IPS-15b (cell line): Measurements from ENCODE around the gene CACNA1C.
"Not testable (repeated sequence)": the region's sequence is repeated elsewhere in the genome, so short reads cannot be mapped to it uniquely, and the experiment has no call there.

Experiments used
- H3K27me3 ChIP-seq: one replicate; pipeline ENCODE4 v1.6.1; 2013; ENCODE audit warnings: low read length; ENCODE audit not compliant: control insufficient read depth, insufficient read depth
- H3K36me3 ChIP-seq: one replicate; pipeline ENCODE4 v1.6.1; 2013; ENCODE audit warnings: low read length; ENCODE audit not compliant: control insufficient read depth, insufficient read depth
- H3K4me1 ChIP-seq: one replicate; pipeline ENCODE4 v1.6.1; 2013; ENCODE audit warnings: mild to moderate bottlenecking, low read length; ENCODE audit not compliant: control insufficient read depth, insufficient read depth
- H3K4me3 ChIP-seq: one replicate; pipeline ENCODE4 v1.5.1; 2013; ENCODE audit warnings: low read depth, low read length
- H3K9ac ChIP-seq: one replicate; pipeline ENCODE4 v1.6.1; 2013; ENCODE audit warnings: low read depth, mild to moderate bottlenecking, low read length
- H3K9me3 ChIP-seq: one replicate; pipeline ENCODE4 v1.6.1; 2013; ENCODE audit warnings: mild to moderate bottlenecking, low read length; ENCODE audit not compliant: control insufficient read depth, insufficient read depth

CACNA1C gene

DNA sequence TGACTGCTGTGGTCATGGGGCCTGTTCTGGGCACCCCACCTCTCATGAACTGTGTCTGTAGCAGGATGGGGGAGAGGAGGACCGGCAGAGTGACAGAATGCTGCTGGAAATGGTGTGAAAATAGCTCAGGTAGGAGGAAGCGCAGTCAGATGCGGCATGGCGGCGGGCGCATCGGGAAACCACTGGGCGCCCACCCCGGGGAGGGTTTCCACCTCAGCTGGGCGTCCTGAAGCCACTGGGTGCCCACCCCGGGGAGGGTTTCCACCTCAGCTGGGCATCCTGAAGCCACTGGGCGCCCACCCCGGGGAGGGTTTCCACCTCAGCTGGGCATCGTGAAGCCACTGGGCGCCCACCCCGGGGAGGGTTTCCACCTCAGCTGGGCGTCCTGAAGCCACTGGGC lies 52.6 kb downstream of the CACNA1C start:
- H3K9me3 ChIP-seq: not testable (repeated sequence)

DNA sequence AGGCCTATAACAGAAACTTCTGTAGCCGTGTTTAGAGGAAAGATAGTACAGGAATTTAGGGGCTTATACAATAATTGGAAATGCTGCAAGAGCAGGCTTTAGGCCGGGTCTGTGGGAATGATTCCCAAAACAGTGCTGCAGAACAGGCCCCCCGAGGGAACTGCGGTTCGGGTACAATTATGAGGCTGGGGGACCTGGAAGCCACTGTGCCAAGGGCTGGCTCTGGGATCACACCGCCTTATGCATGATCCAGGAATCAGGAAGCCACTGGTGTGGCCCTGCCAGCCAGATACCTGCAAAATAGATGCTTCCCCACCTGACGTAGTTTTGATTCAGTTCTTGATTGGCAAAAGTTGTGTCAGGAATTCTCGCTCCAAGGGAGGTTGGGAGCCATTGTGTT lies 55.4 kb downstream of the CACNA1C start:
- no peaks in the 10 kb centered on the region for H3K9me3 ChIP-seq

More for the DNA sequence above, 52.6 kb downstream of the CACNA1C start:
- not testable (repeated sequence) for H3K9ac ChIP-seq, H3K4me1 ChIP-seq, H3K27me3 ChIP-seq, H3K4me3 ChIP-seq, H3K36me3 ChIP-seq

DNA sequence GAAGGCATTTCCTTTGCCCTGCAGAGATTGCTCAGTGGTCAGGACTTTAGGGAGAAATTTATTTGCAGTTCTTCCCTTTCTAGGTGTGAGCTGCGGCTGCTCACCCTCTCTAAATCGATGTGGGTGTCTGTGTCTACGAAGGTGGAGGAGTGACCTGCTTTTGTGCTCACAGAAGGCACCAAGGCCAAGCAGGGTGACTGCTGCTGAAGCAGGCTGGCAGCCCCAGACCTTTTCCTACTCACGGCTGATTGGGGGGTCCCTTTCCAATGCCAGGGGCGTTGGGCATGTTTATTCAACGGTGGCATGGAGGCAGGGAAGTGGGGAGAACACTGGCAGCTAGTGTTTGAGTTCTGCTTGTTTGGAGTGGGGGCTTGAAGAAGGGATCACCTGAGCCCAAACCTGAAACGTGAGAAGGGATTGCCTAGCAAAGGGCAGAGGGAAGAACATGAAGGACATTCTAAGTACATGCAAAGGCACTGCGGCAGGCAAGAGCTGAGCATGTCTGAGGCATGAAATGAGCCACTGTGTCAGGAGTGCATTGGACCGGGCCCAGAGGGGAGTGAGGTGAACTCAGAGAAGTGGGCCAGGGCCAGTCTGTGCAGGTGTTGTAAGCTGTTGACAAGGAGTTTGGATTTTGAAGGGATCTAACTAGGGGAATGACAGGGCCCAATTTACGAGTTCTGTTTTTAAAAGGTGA lies 56.3 kb downstream of the CACNA1C start:
- no peaks in the 10 kb centered on the region for H3K9me3 ChIP-seq
- H3K9ac ChIP-seq: no peak overlapping the region
- no peak overlapping the region for H3K4me3 ChIP-seq
- H3K36me3 ChIP-seq: no peaks in the 10 kb centered on the region
- no peaks in the 10 kb centered on the region for H3K4me1 ChIP-seq
- no peaks in the 10 kb centered on the region for H3K27me3 ChIP-seq

More for the DNA sequence above, 55.4 kb downstream of the CACNA1C start:
- Histone ChIP-seq H3K36me3 (no peaks in the 10 kb centered on the region), H3K4me1 (no peaks in the 10 kb centered on the region), H3K27me3 (no peaks in the 10 kb centered on the region), H3K4me3 (no peak overlapping the region), H3K9ac (no peak overlapping the region)

DNA sequence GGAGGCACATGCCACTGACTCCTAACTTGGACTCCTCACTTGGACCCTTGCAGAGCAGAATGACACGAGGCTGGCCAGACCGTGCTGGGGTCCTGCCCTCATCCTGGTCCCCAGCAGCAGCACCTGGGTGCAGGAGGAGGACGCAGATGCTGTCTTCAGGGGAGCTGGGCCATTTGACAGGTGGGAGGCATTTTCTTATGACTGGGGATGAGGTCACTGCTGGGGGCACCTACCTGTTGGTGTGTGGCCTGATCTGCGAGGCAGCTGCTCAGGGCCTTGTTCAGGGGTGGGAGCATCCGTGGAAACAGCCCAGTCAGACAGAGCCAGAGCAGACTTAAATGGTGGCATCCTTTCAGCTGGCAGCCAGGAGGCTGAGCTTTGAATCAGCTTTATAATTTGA lies 57.3 kb downstream of the CACNA1C start:
- Histone ChIP-seq H3K27me3 (no peaks in the 10 kb centered on the region), H3K4me1 (no peaks in the 10 kb centered on the region), H3K9ac (no peak overlapping the region), H3K9me3 (no peaks in the 10 kb centered on the region), H3K4me3 (no peak overlapping the region), H3K36me3 (no peaks in the 10 kb centered on the region)

DNA sequence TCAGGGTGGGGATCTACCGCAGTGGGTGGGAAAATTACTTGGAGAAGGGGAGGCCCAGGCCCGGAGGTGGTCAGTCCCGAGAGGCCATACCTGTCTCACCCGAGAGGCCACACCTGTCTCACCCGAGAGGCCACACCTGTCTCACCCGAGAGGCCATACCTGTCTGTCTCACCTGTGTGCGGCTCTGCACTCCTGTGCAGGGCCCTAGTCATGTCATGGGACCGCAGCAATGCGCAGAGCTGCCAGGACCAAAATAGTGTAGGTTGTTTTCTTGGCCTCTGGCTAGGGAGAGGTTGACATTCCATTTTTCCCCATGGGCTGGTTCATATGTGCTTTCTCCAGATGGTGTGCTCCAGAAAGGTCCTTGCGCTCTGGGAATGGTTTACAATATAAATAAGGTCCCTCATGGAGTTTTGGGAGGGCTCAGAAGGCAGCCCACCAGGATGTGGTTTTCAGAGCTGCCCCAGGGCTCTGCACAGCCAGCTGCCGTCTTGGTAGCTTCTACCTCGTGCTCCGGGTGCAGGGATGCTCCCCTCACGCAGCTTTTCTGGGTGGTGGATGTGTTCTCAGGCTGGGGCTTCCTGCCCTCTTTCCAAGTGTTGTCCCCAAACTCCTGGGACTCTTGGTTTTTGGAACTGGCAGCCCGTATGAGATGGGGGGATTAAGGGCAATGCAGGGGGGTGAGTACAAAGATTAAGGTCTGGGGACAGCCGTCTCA lies 58.2 kb downstream of the CACNA1C start:
- no peaks in the 10 kb centered on the region for H3K9me3 ChIP-seq
- H3K9ac ChIP-seq: no peak overlapping the region
- H3K36me3 ChIP-seq: no peaks in the 10 kb centered on the region
- H3K4me3 ChIP-seq: no peak overlapping the region
- no peaks in the 10 kb centered on the region for H3K27me3 ChIP-seq
- H3K4me1 ChIP-seq: no peaks in the 10 kb centered on the region

DNA sequence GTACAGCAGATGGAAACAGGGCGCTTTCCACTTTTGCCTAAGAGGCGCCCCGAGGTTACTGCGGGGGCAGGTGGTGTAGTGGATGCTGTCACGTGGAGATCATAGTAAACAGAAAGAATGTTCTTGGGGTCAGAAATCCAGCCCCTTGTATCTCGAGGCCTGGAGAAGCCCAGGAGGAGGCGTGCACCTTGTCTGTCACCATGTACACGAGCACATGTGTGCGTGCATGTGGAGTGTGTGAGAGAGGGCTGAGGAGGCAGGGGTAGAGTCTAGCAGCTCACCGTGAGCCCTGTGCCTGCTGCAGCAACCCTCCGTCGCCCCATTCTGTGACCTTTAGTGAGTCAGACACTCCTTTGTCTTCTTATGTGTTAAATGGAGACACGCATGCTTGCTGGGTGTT lies 59.0 kb downstream of the CACNA1C start:
- H3K4me1 ChIP-seq: no peaks in the 10 kb centered on the region
- H3K27me3 ChIP-seq: no peaks in the 10 kb centered on the region
- no peak overlapping the region for H3K9ac ChIP-seq

DNA sequence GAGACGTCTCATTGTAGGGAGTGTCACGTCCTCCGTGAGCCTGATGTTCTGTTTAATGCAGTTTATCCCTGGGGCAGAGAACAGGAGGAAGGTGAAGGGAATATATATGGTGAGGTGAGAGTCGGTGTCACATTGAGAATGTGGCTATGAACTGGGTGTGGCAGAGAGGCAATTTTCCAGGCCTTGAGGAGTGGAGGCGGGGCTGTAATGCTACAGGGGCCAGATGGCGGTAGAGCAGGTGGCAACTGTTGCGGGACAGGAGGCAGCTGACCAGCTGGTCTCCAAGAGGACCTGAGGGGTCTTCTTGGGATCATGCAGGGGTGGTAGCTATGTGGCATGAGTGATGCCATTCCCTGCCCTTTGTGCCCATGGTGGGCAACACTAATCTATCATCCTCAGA lies 59.6 kb downstream of the CACNA1C start:
- Histone ChIP-seq H3K27me3 (no peaks in the 10 kb centered on the region), H3K4me3 (no peak overlapping the region), H3K4me1 (no peaks in the 10 kb centered on the region), H3K36me3 (no peaks in the 10 kb centered on the region), H3K9me3 (no peaks in the 10 kb centered on the region), H3K9ac (no peak overlapping the region)

More for the DNA sequence above, 59.0 kb downstream of the CACNA1C start:
- Histone ChIP-seq H3K36me3 (no peaks in the 10 kb centered on the region), H3K9me3 (no peaks in the 10 kb centered on the region), H3K4me3 (no peak overlapping the region)

DNA sequence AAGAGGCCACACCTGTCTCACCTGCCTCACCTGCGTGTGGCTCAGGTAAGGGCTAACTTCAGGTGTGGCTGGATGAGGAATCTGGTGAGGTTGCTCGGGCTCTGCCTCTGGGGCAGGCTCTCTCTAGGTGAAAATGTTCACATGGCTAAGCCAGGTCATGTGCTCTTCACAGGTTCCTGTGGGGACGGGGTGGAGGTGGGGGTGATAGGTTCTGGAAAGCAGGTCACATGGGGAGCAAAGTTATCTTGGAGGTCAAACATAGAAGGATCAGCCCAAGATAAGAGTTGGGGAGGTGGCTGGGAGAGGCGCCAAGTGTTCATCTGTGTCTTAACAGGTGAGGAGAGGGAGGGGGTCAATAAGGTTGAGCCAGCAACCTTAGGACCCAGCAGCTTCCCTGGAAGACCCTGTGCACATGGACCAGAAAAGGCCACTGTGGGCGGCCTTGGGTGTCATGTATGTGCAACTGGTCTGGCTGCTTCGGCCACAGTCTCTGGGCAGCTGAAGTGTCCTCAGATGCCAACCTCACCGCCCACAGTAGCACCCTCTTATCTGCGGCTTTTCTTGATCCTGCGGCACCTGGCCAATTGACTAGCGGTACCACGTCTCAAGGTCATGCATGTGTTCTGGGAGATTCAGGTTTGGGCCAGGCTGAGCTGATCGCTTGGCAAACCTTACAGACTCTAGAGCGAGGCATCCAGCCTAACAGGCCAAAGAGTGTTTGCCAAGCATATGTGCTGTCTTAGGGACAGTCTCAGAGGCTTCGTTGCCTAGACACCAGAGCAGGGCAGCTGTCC lies 60.5 kb downstream of the CACNA1C start:
- Histone ChIP-seq H3K9me3 (no peaks in the 10 kb centered on the region), H3K4me1 (no peaks in the 10 kb centered on the region), H3K9ac (no peak overlapping the region), H3K27me3 (no peaks in the 10 kb centered on the region), H3K36me3 (no peaks in the 10 kb centered on the region), H3K4me3 (no peak overlapping the region)

DNA sequence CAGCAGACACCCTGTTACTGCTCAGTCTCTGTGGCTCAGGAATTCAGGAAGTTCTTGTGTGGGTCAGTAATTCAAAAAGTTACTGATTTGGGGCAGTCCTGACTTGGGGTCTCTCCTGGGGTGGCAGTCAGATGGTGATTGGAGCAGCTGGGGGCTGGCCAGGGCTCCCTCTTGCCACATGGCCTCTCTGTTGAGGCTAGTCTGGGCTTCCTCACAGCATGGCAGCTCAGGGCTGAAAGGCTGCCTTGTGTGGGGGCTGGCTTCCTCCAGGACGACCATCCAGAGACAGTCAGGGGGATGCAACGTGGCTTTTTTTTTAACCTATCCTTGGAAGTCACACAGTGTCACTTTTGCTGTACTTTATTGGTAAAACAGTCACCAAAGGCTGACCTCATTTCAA lies 61.3 kb downstream of the CACNA1C start:
- no peak overlapping the region for H3K4me3 ChIP-seq
- H3K27me3 ChIP-seq: no peaks in the 10 kb centered on the region
- H3K36me3 ChIP-seq: no peaks in the 10 kb centered on the region
- H3K9me3 ChIP-seq: no peaks in the 10 kb centered on the region
- no peaks in the 10 kb centered on the region for H3K4me1 ChIP-seq
- no peak overlapping the region for H3K9ac ChIP-seq

DNA sequence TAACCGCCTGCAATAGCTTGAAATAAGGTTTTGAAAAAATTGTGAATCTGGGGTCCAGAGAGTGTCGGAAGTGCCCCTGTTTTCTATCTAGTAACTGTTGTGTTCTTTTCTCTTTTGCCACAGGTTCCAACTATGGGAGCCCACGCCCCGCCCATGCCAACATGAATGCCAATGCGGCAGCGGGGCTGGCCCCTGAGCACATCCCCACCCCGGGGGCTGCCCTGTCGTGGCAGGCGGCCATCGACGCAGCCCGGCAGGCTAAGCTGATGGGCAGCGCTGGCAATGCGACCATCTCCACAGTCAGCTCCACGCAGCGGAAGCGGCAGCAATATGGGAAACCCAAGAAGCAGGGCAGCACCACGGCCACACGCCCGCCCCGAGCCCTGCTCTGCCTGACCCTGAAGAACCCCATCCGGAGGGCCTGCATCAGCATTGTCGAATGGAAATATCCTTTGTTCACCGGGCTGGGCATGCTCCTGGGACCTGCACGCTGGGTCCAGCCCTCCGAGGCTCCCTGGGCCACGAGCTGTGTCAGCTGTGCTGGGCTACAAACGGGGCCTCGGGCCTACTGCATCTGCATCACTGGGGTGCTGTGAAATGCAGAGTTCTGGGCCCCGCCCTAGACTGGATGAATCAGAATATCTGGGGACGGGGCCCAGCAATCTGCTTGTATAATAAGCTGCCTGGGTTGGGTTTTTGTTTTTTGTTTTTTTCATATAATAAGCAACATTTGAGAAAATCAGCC lies 62.5 kb downstream of the CACNA1C start:
- H3K4me3 ChIP-seq: no peak overlapping the region
- H3K9ac ChIP-seq: no peak overlapping the region
- H3K36me3 ChIP-seq: no peaks in the 10 kb centered on the region
- no peaks in the 10 kb centered on the region for H3K27me3 ChIP-seq
- H3K9me3 ChIP-seq: no peaks in the 10 kb centered on the region
- H3K4me1 ChIP-seq: no peaks in the 10 kb centered on the region

DNA sequence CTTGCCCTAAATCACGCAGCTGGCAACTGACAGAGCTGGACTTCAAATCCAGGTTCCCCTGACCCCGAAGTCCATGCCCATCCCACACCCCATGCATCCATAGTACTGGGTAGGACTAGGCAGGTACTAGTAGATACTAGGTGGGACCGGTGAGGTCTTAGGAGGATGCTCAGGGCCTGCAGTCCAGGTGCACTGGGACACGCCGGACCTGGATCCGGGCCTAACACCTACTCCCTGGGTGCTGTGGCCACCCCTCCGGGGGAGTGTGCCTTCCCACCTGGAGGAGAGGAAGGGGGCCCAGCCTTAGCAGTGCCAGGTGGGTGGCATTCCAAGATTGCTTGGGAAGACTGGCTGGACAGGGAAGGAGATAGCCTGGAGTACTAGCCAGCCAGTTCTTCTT lies 64.8 kb downstream of the CACNA1C start:
- Histone ChIP-seq H3K9ac (no peak overlapping the region), H3K4me1 (no peaks in the 10 kb centered on the region), H3K27me3 (no peaks in the 10 kb centered on the region), H3K36me3 (no peaks in the 10 kb centered on the region), H3K9me3 (no peaks in the 10 kb centered on the region), H3K4me3 (no peak overlapping the region)
